Aorta (tissue), 5 donors: ENCODE data around the gene DDX23. TPM values are rescaled to one million over a fixed set of nuclear protein-coding genes. Genes with fewer than 3 reads are reported as not detected.
A peak's percentile ranks its signal among the peaks of the same experiment; 100 is the strongest.

Experiments
- ATAC-seq: fragments of 200-7000 bp; cut with Tn5 transposase; one replicate; pipeline ENCODE4 v1.9.1; 2022; ENCODE audit warnings: moderate library complexity; ENCODE audit not compliant: low FRiP score
- DNase-seq, 2 donors: peaks; one replicate each; pipeline ENCODE4 v3.0.0-alpha.2; 2020
- H3K27ac ChIP-seq, 2 donors: one replicate each; pipeline ENCODE4 v1.5.1; 2013; ENCODE audit warnings: low read length in 2 of 2, mild to moderate bottlenecking in 2 of 2, moderate library complexity in 2 of 2, control low read depth in 1 of 2, inconsistent platforms in 1 of 2, low read depth in 1 of 2
- H3K27me3 ChIP-seq, 2 donors: one replicate each; pipeline ENCODE4 v1.6.1; 2013; ENCODE audit warnings: control low read depth in 1 of 2, low read length in 1 of 2, mild to moderate bottlenecking in 1 of 2, moderate library complexity in 1 of 2; ENCODE audit not compliant: insufficient read depth in 2 of 2, control insufficient read depth in 1 of 2
- H3K36me3 ChIP-seq, 2 donors: one replicate each; pipeline ENCODE4 v1.6.1; 2013; ENCODE audit warnings: control low read depth in 1 of 2, low read length in 1 of 2, mild to moderate bottlenecking in 1 of 2; ENCODE audit not compliant: insufficient read depth in 2 of 2, control insufficient read depth in 1 of 2
- H3K4me1 ChIP-seq, 2 donors: one replicate each; pipeline ENCODE4 v1.6.1; 2013; ENCODE audit warnings: low read length in 2 of 2, control low read depth in 1 of 2, mild to moderate bottlenecking in 1 of 2, moderate library complexity in 1 of 2; ENCODE audit not compliant: insufficient read depth in 2 of 2, control insufficient read depth in 1 of 2
- H3K4me3 ChIP-seq, 2 donors: one replicate each; pipeline ENCODE4 v1.5.1; 2013; ENCODE audit warnings: low read length in 2 of 2, control low read depth in 1 of 2, mild to moderate bottlenecking in 1 of 2
- H3K9me3 ChIP-seq: one replicate; pipeline ENCODE4 v1.6.1; 2013; ENCODE audit warnings: mild to moderate bottlenecking, low read length; ENCODE audit not compliant: control insufficient read depth
- WGBS, 2 donors: extraction: QIAGEN DNeasy Blood & Tissue Kit; methylation state at CpG; one replicate each; pipeline ENCODE4 v1.1.7; 2013; 5-methylcytosine and 5-hydroxymethylcytosine counted together
- intact Hi-C, 2 donors: fragments of 100-400 bp; cut with DNase I; formaldehyde crosslinking; loops; one replicate each; pipeline versions ENCODE4 v1.14.2 to v1.15.0; 2022
- polyA plus RNA-seq, 2 donors: library from polyadenylated mRNA; stranded (reverse); fragments of 200-250 nt; gene quantifications; one replicate each; pipeline ENCODE4 v1.2.3, GENCODE V29; 2013
- total RNA-seq, 2 donors: library from RNA; stranded (reverse); fragmentation: NEBNext Ultra II Directional; extraction: Animal tissue kit (Norgen Biotek cat#: 25700); gene quantifications; one replicate each; pipeline ENCODE4 v1.2.1, GENCODE V29; 2021
- donor health status: healthy with polysubstance abuse.
- donor health status: Bipolar disorder and iron deficiency.
- donor health status: DM: no; HTN: no; CAD: no.
- donor health status: DM: no; HTN: no; CAD: no.
- donor health status: DM: yes; HTN: yes; CAD: no.

The DDX23 gene
- total and polyA plus RNA-seq, 4 donors, result 25.9 to 77.2 (median 50.2) TPM

- no peaks in the 10 kb centered on the region for H3K36me3 ChIP-seq
- intact Hi-C loops, result no loop called here
- H3K4me1 ChIP-seq, result no peaks in the 10 kb centered on the region
- DNase-seq (no peak), ATAC-seq (peak; percentile 58)
- no peaks in the 10 kb centered on the region for H3K9me3 ChIP-seq
- H3K27me3 ChIP-seq, result no peaks in the 10 kb centered on the region
- H3K4me3 ChIP-seq, result peak overlapping the region; percentile 93 to 98
- 1 to 4% methylated on average over 11 of the region's 11 CpGs for WGBS, 2 donors
- peak overlapping the region; percentile 88 to 92 for H3K27ac ChIP-seq
These were observed 64.0 kb downstream of the DDX23 start for GRCh38 chr12:48787791-48788523.

- H3K4me3 ChIP-seq, result no peak overlapping the region
- ATAC-seq (peak; percentile 5), DNase-seq (peak in 1 of 2 donors; percentile 66)
- peak overlapping the region; percentile 88 to 92 for H3K27ac ChIP-seq
- no peaks in the 10 kb centered on the region for H3K9me3 ChIP-seq
- no peaks in the 10 kb centered on the region for H3K27me3 ChIP-seq
- intact Hi-C loops, result no loop called here
- 11 to 13% methylated on average over 7 of the region's 7 CpGs for WGBS, 2 donors
- peaks cover 0 to under 1% of the 10 kb centered on the region in 2 donors for H3K4me1 ChIP-seq
- H3K36me3 ChIP-seq, result peaks cover 0 to 4% of the 10 kb centered on the region in 2 donors
These were observed 65.1 kb downstream of the DDX23 start for GRCh38 chr12:48786591-48787544.

GRCh38 chr12:48783432-48783831, 68.5 kb downstream of the DDX23 start:
- no peak overlapping the region for H3K27ac ChIP-seq
- ATAC-seq (no peak), DNase-seq (no peak)
- peaks cover 0 to 4% of the 10 kb centered on the region in 2 donors for H3K36me3 ChIP-seq
- H3K4me3 ChIP-seq, result no peak overlapping the region
- no peaks in the 10 kb centered on the region for H3K9me3 ChIP-seq
- 87 to 93% methylated on average over 4 of the region's 4 CpGs for WGBS, 2 donors
- peaks cover 0 to 3% of the 10 kb centered on the region in 2 donors for H3K4me1 ChIP-seq
- intact Hi-C loops, result no loop called here
- no peaks in the 10 kb centered on the region for H3K27me3 ChIP-seq

GRCh38 chr12:48782457-48783395, 69.2 kb downstream of the DDX23 start:
- Histone ChIP-seq H3K27ac (no peak overlapping the region), H3K4me1 (peaks cover 0 to 3% of the 10 kb centered on the region in 2 donors), H3K4me3 (no peak overlapping the region), H3K27me3 (no peaks in the 10 kb centered on the region), H3K9me3 (no peaks in the 10 kb centered on the region), H3K36me3 (peaks cover 0 to 4% of the 10 kb centered on the region in 2 donors)
- DNase-seq, result no peak
- no peak for ATAC-seq
- intact Hi-C loops, result no loop called here
- 82 to 87% methylated on average over 63 of the region's 63 CpGs for WGBS, 2 donors

GRCh38 chr12:48781750-48782456, 70.1 kb downstream of the DDX23 start:
- Histone ChIP-seq H3K4me3 (no peak overlapping the region), H3K27ac (peak overlapping the region in 1 of 2 donors; percentile 18), H3K27me3 (no peaks in the 10 kb centered on the region), H3K36me3 (peaks cover 0 to 5% of the 10 kb centered on the region in 2 donors), H3K4me1 (peaks cover 0 to 3% of the 10 kb centered on the region in 2 donors), H3K9me3 (no peaks in the 10 kb centered on the region)
- ATAC-seq, result no peak
- WGBS, 2 donors, result 60 to 61% methylated on average over 7 to 9 of the region's 9 CpGs
- intact Hi-C loops, result no loop called here
- DNase-seq, result no peak

- Histone ChIP-seq H3K4me3 (no peak overlapping the region), H3K9me3 (no peaks in the 10 kb centered on the region), H3K27me3 (no peaks in the 10 kb centered on the region), H3K36me3 (peaks cover 0 to 6% of the 10 kb centered on the region in 2 donors), H3K4me1 (peaks cover 0 to 3% of the 10 kb centered on the region in 2 donors), H3K27ac (peak overlapping the region; percentile 44 to 75)
- ATAC-seq (no peak), DNase-seq (no peak)
- WGBS, 2 donors, result 34 to 36% methylated on average over 11 of the region's 11 CpGs
- intact Hi-C loops, result no loop called here
These were observed 71.5 kb downstream of the DDX23 start for GRCh38 chr12:48780381-48781025.

- H3K4me1 ChIP-seq, result peaks cover 0 to 3% of the 10 kb centered on the region in 2 donors
- intact Hi-C loops, result no loop called here
- peak; percentile 88 to 89 for DNase-seq
- peak overlapping the region; percentile 44 to 77 for H3K27ac ChIP-seq
- no peak overlapping the region for H3K4me3 ChIP-seq
- no peaks in the 10 kb centered on the region for H3K27me3 ChIP-seq
- H3K9me3 ChIP-seq, result no peaks in the 10 kb centered on the region
- peak; percentile 86 for ATAC-seq
- peaks cover 0 to 6% of the 10 kb centered on the region in 2 donors for H3K36me3 ChIP-seq
- 0 to 3% methylated on average over 3 of the region's 3 CpGs for WGBS, 2 donors
These were observed 72.1 kb downstream of the DDX23 start for GRCh38 chr12:48779869-48780268.
